ENCODE measurements around the gene MPIG6B.

Gene MPIG6B

DNA sequence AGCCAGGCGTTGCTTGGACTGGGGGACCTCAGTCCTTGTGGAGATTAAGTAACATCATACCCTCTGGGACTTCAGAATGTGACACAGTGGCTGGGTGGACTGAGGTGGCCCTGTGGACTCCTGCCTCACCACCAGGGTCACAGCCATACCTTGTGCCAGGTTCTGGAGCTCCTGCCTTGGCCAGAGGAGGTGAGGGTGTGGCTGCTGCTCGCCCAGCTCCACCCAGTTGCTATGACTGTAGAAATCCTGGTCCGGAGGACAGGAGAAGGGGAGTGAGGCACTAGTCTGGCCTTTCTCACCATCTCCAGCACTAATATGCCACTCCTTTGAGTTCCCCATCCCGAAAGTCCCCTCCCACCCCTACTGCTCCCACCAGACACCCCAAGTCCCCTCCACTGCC, 52.0 kb downstream of the MPIG6B start:
- no peak for DNase-seq
- in situ Hi-C loops (cut with HindIII; ENCODE audit: low pct_ligation_motif_present, low sequenced_read_pairs): no loop called here
- no peaks in the 10 kb centered on the region for H3K27me3 ChIP-seq (replicated peaks)
- H3K27ac ChIP-seq: no peak overlapping the region
- no peak overlapping the region for H3K4me3 ChIP-seq (ENCODE audit: low read depth, low read length)
- peaks cover 28% of the 10 kb centered on the region for H3K36me3 ChIP-seq (replicated peaks)
- TF ChIP-seq, protein P1, sequence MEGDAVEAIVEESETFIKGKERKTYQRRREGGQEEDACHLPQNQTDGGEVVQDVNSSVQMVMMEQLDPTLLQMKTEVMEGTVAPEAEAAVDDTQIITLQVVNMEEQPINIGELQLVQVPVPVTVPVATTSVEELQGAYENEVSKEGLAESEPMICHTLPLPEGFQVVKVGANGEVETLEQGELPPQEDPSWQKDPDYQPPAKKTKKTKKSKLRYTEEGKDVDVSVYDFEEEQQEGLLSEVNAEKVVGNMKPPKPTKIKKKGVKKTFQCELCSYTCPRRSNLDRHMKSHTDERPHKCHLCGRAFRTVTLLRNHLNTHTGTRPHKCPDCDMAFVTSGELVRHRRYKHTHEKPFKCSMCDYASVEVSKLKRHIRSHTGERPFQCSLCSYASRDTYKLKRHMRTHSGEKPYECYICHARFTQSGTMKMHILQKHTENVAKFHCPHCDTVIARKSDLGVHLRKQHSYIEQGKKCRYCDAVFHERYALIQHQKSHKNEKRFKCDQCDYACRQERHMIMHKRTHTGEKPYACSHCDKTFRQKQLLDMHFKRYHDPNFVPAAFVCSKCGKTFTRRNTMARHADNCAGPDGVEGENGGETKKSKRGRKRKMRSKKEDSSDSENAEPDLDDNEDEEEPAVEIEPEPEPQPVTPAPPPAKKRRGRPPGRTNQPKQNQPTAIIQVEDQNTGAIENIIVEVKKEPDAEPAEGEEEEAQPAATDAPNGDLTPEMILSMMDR (IDR thresholded peaks at IDR 0.05; ENCODE audit: low read depth, low read length, missing control alignments): no peak

DNA sequence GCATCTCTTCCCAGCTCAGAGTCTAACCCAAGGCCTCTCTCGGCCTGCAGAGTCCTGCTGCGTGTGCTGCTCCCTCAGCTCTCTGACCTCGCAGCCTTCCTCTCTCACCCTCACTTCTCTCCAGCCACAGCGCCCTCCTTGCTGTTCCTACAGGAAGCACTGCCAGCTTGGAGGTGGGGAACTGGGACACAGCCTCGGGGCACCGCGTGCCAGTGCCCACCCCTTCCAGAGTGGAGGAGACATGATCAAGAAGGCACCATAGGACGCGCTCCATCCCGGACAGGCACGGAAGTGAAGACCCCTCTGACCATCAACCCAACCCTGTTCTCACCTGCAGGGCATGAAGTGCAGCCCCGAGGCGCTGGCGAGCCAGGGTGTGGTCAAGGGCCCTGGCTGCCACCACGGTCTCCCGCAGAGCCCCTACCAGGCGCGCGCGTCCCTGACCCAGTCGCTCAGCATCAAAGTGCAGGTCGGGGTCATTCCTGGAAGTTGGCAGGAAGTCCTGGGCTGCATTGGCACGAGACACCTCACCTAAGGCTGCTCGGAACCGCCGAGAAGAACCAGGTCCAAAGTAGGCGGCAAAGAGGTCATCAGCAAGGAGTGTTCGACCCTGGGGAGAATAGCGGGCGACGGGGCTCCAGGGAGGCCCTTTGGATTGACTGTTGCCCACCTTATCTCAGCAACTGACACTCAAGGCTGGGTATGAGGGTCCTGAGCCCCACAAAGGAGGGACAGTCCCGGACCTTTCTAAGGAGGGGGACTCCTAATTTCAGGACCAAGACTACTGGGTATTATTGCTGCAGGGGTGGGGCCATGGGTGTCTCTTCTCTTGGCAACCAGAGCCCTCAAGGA, 52.7 kb downstream of the MPIG6B start:
- in situ Hi-C loops (cut with HindIII; ENCODE audit: low pct_ligation_motif_present, low sequenced_read_pairs): no loop called here
- no peak for DNase-seq
- TF ChIP-seq, protein P1 (IDR thresholded peaks at IDR 0.05; ENCODE audit: low read depth, low read length, missing control alignments): no peak
- Histone ChIP-seq H3K27ac (no peak overlapping the region), H3K27me3 (replicated peaks) (no peaks in the 10 kb centered on the region), H3K4me3 (ENCODE audit: low read depth, low read length) (no peak overlapping the region), H3K36me3 (replicated peaks) (peaks cover 35% of the 10 kb centered on the region)

Data from brain microvascular endothelial cell (primary cell).